Keratinocyte (primary cell): ENCODE results near the gene PUS1. TPM values are rescaled to one million over a fixed set of nuclear protein-coding genes. Genes with fewer than 3 reads are reported as not detected.
"Not testable (repeated sequence)": the region's sequence is repeated elsewhere in the genome, so short reads cannot be mapped to it uniquely, and the experiment has no call there.

Source experiments
- DNase-seq: peaks from one replicate; pipeline ENCODE4 v3.0.0-alpha.2; 2011; ENCODE audit warnings: low read depth, missing footprints, low spot score
- FAIRE-seq: peaks from 2 replicates; lab custom pipeline; 2011; peaks lifted over from hg19 to GRCh38; lab: Jason Lieb, UNC
- H2AFZ ChIP-seq: 2 replicates; pipeline ENCODE4 v1.6.0; 2012; ENCODE audit warnings: low read length, control low read depth, inconsistent platforms; ENCODE audit not compliant: control insufficient read depth
- H3K27ac ChIP-seq: 2 replicates; pipeline ENCODE4 v1.5.1; 2011; ENCODE audit warnings: low read length; ENCODE audit not compliant: control insufficient read depth, insufficient read depth
- H3K27me3 ChIP-seq: 3 replicates; pipeline ENCODE4 v1.6.0; 2011; ENCODE audit warnings: low read length; ENCODE audit not compliant: control insufficient read depth, insufficient read depth; ENCODE audit errors: extremely low read depth
- H3K36me3 ChIP-seq, 2 experiments: 2 replicates in 1 of 2; 3 replicates in 1 of 2; pipeline ENCODE4 v1.5.1; 2011; ENCODE audit warnings: low read length in 2 of 2, mild to moderate bottlenecking in 1 of 2; ENCODE audit not compliant: control insufficient read depth in 2 of 2, insufficient read depth in 2 of 2; ENCODE audit errors: extremely low read depth in 1 of 2
- H3K4me1 ChIP-seq: 3 replicates; pipeline ENCODE4 v1.5.1; 2011; ENCODE audit warnings: low read length; ENCODE audit not compliant: control insufficient read depth, insufficient read depth; ENCODE audit errors: extremely low read depth
- H3K4me2 ChIP-seq: 3 replicates; pipeline ENCODE4 v1.6.0; 2011; ENCODE audit warnings: low read depth, low read length; ENCODE audit not compliant: control insufficient read depth, insufficient read depth; ENCODE audit errors: extremely low read depth
- H3K4me3 ChIP-seq, 3 experiments: fragments of 200-600 bp in 1 of 3; sonication (generic) in 1 of 3; 2 replicates in 2 of 3; 3 replicates in 1 of 3; pipeline ENCODE4 v1.5.1; 2011 to 2016; ENCODE audit warnings: low read length in 3 of 3, mild to moderate bottlenecking in 3 of 3, control low read depth in 2 of 3, inconsistent platforms in 1 of 3, low read depth in 1 of 3, mixed read lengths in 1 of 3, mixed run types in 1 of 3, moderate library complexity in 1 of 3; ENCODE audit not compliant: control insufficient read depth in 2 of 3, insufficient read depth in 2 of 3; ENCODE audit errors: extremely low read depth in 1 of 3
- H3K79me2 ChIP-seq: 2 replicates; pipeline ENCODE4 v1.6.0; 2012; ENCODE audit warnings: low read length; ENCODE audit not compliant: control insufficient read depth, insufficient read depth
- H3K9ac ChIP-seq: 3 replicates; pipeline ENCODE4 v1.6.0; 2011; ENCODE audit warnings: low read length; ENCODE audit not compliant: control insufficient read depth, insufficient read depth; ENCODE audit errors: extremely low read depth
- H3K9me1 ChIP-seq: 3 replicates; pipeline ENCODE4 v1.6.0; 2011; ENCODE audit warnings: low read length; ENCODE audit not compliant: control insufficient read depth, insufficient read depth; ENCODE audit errors: extremely low read depth
- H3K9me3 ChIP-seq: 2 replicates; pipeline ENCODE4 v1.5.1; 2012; ENCODE audit warnings: low read depth, low read length; ENCODE audit not compliant: control insufficient read depth
- H4K20me1 ChIP-seq: 3 replicates; pipeline ENCODE4 v1.6.0; 2011; ENCODE audit warnings: low read length; ENCODE audit not compliant: control insufficient read depth, insufficient read depth; ENCODE audit errors: extremely low read depth
- CTCF ChIP-seq, 3 experiments: IDR thresholded peaks in 1 of 3; conservative IDR thresholded peaks in 1 of 3; optimal IDR thresholded peaks in 1 of 3; 2 replicates in 2 of 3; 3 replicates in 1 of 3; pipeline versions ENCODE3 to v1.5.1; 2011; ENCODE audit warnings: low read length in 3 of 3, mild to moderate bottlenecking in 3 of 3, moderate library complexity in 2 of 3, control low read depth in 1 of 3, inconsistent platforms in 1 of 3; ENCODE audit not compliant: insufficient read depth in 2 of 3; ENCODE audit errors: extremely low read depth in 1 of 3
- EZH2 ChIP-seq: IDR thresholded peaks from one replicate; pipeline ENCODE4 v1.6.1; 2012; ENCODE audit warnings: inconsistent platforms, mild to moderate bottlenecking, low read length, moderate library complexity
- dilution Hi-C: fragments of 300-500 bp; cut with MboI; formaldehyde crosslinking; loops from one replicate; pipeline ENCODE4 v1.7.0; 2020; ENCODE audit warnings: low sequenced_read_pairs; ENCODE audit not compliant: extremely low pct_ligation_motif_present
- polyA plus RNA-seq, 5 experiments: library from polyadenylated mRNA; depleted of rRNA in 3 of 5; stranded (reverse) in 3 of 5; stranded (forward) in 1 of 5; unstranded in 1 of 5; fragments of >200 nt; gene quantifications; 1 replicate in 1 of 5; 2 replicates in 3 of 5; 3 replicates in 1 of 5; pipeline versions ENCODE4 v1.2.1 to v1.2.3, GENCODE V29; 2011 to 2012; ENCODE audit warnings: missing spikeins in 2 of 5, low read depth in 1 of 5, low replicate concordance in 1 of 5

PUS1 gene
- polyA plus RNA-seq, 1 donor (not counting 4 experiments of a cell fraction or from before 2014, with no cell fraction given), result 25.8 TPM

- H3K79me2 ChIP-seq, result peaks cover 24% of the 10 kb centered on the region
- peaks cover 10 to 13% of the 10 kb centered on the region in 2 experiments for H3K36me3 ChIP-seq
- H3K27ac ChIP-seq, result no peak overlapping the region
- H3K9me3 ChIP-seq, result no peaks in the 10 kb centered on the region
- H3K27me3 ChIP-seq, result no peaks in the 10 kb centered on the region
- H2AFZ ChIP-seq, result no peak overlapping the region
- no peaks in the 10 kb centered on the region for H4K20me1 ChIP-seq
- FAIRE-seq, result no peak
- no peak overlapping the region for H3K4me2 ChIP-seq
- dilution Hi-C loops, result no loop called here
- H3K4me1 ChIP-seq, result peaks cover 7% of the 10 kb centered on the region
- H3K9me1 ChIP-seq, result no peaks in the 10 kb centered on the region
- no peak for TF ChIP-seq EZH2
- no peak for TF ChIP-seq CTCF (optimal IDR thresholded peaks at IDR 0.05 in 1 of 3, IDR thresholded peaks at IDR 0.05 in 1 of 3, conservative IDR thresholded peaks at IDR 0.05 in 1 of 3; ENCODE audit: extremely low read depth in 1 of 3, insufficient read depth in 2 of 3, low read length in 3 of 3)
- no peak overlapping the region for H3K4me3 ChIP-seq
- no peak overlapping the region for H3K9ac ChIP-seq
- DNase-seq, result no peak
Measured at GRCh38 chr12:131947482-131948027, 18.5 kb downstream of the PUS1 start.

- Histone ChIP-seq H3K9me3 (no peaks in the 10 kb centered on the region), H3K36me3 (peaks cover 7 to 10% of the 10 kb centered on the region in 2 experiments), H3K4me3 (no peak overlapping the region), H2AFZ (no peak overlapping the region), H3K79me2 (peaks cover 30% of the 10 kb centered on the region), H3K27ac (no peak overlapping the region), H3K9ac (no peak overlapping the region), H4K20me1 (no peaks in the 10 kb centered on the region), H3K9me1 (no peaks in the 10 kb centered on the region), H3K27me3 (no peaks in the 10 kb centered on the region), H3K4me1 (peaks cover 8% of the 10 kb centered on the region), H3K4me2 (no peak overlapping the region)
- TF ChIP-seq CTCF (optimal IDR thresholded peaks at IDR 0.05 in 1 of 3, IDR thresholded peaks at IDR 0.05 in 1 of 3, conservative IDR thresholded peaks at IDR 0.05 in 1 of 3; ENCODE audit: extremely low read depth in 1 of 3, insufficient read depth in 2 of 3, low read length in 3 of 3) (no peak), EZH2 (no peak)
- dilution Hi-C loops, result no loop called here
- FAIRE-seq (no peak), DNase-seq (no peak)
Measured at GRCh38 chr12:131948166-131948712, 19.2 kb downstream of the PUS1 start.

- Histone ChIP-seq H3K9ac (peak overlapping the region; percentile 63), H3K27ac (peak overlapping the region; percentile 20)
- not testable (repeated sequence) for DNase-seq
Measured at GRCh38 chr12:131948713-131949430, 19.8 kb downstream of the PUS1 start.

More at GRCh38 chr12:131948713-131949430, 19.8 kb downstream of the PUS1 start:
- H3K36me3 ChIP-seq, H4K20me1 ChIP-seq, dilution Hi-C loops, H3K27me3 ChIP-seq, H3K4me1 ChIP-seq, H3K9me1 ChIP-seq, H3K9me3 ChIP-seq, FAIRE-seq: not testable (repeated sequence)
- Histone ChIP-seq H2AFZ (peak overlapping the region; percentile 97), H3K4me3 (peak overlapping the region; percentile 32 to 61 (median 38)), H3K79me2 (peaks cover 37% of the 10 kb centered on the region), H3K4me2 (peak overlapping the region; percentile 71)
